Neural progenitor cell (in vitro differentiated cells): ENCODE data around the gene ZNF32. TPM values are rescaled to one million over a fixed set of nuclear protein-coding genes. Genes with fewer than 3 reads are reported as not detected.
A peak's percentile ranks its signal among the peaks of the same experiment; 100 is the strongest.

ENCODE experiments used
- DNase-seq: peaks from one replicate; pipeline ENCODE4 v3.0.0-alpha.2; 2016; ENCODE audit warnings: low spot score
- H2AFZ ChIP-seq: fragments of 200-600 bp; sonication (generic); replicated peaks from 2 replicates; pipeline ENCODE4 v1.6.1; 2016; ENCODE audit warnings: antibody characterized with exemption
- H3F3A ChIP-seq: fragments of 200-600 bp; sonication (generic); 2 replicates; pipeline ENCODE4 v1.6.1; 2016; ENCODE audit warnings: antibody characterized with exemption, low read depth
- H3K27ac ChIP-seq: fragments of 200-600 bp; sonication (generic); 2 replicates; pipeline ENCODE4 v1.5.1; 2016; ENCODE audit warnings: mild to moderate bottlenecking
- H3K27me3 ChIP-seq: fragments of 200-600 bp; sonication (generic); 2 replicates; pipeline ENCODE4 v1.6.1; 2016; ENCODE audit warnings: mild to moderate bottlenecking, moderate library complexity
- H3K36me3 ChIP-seq: fragments of 200-600 bp; sonication (generic); 2 replicates; pipeline ENCODE4 v1.5.1; 2016
- H3K4me1 ChIP-seq: fragments of 200-600 bp; sonication (generic); 2 replicates; pipeline ENCODE4 v1.6.1; 2016; ENCODE audit warnings: mixed run types
- H3K4me2 ChIP-seq: fragments of 200-600 bp; sonication (generic); 2 replicates; pipeline ENCODE4 v1.6.1; 2016
- H3K4me3 ChIP-seq: fragments of 200-600 bp; sonication (generic); 2 replicates; pipeline ENCODE4 v1.5.1; 2016
- H3K79me2 ChIP-seq: fragments of 200-600 bp; sonication (generic); 2 replicates; pipeline ENCODE4 v1.6.1; 2016; ENCODE audit warnings: low read depth
- H3K9ac ChIP-seq: fragments of 200-600 bp; sonication (generic); 2 replicates; pipeline ENCODE4 v1.6.1; 2016
- H3K9me3 ChIP-seq: fragments of 200-600 bp; sonication (generic); 2 replicates; pipeline ENCODE4 v1.5.1; 2016; ENCODE audit warnings: low read depth
- H4K20me1 ChIP-seq: fragments of 200-600 bp; sonication (generic); 2 replicates; pipeline ENCODE4 v1.6.1; 2016; ENCODE audit warnings: low read depth
- H3K27ac Mint-ChIP-seq: 3 replicates; pipeline ENCODE4 v1.8.0; 2021; ENCODE audit warnings: mixed read lengths
- H3K27me3 Mint-ChIP-seq: 2 replicates; pipeline ENCODE4 v1.8.0; 2022; ENCODE audit warnings: low read depth, mild to moderate bottlenecking, inconsistent platforms, moderate library complexity, mixed read lengths; ENCODE audit not compliant: insufficient read depth
- H3K36me3 Mint-ChIP-seq: 3 replicates; pipeline ENCODE4 v1.8.0; 2021; ENCODE audit warnings: mixed read lengths
- H3K4me1 Mint-ChIP-seq: 3 replicates; pipeline ENCODE4 v1.8.0; 2021; ENCODE audit warnings: mixed read lengths
- H3K4me3 Mint-ChIP-seq: 3 replicates; pipeline ENCODE4 v1.8.0; 2021; ENCODE audit warnings: mild to moderate bottlenecking, moderate library complexity, mixed read lengths
- H3K9me3 Mint-ChIP-seq: 3 replicates; pipeline ENCODE4 v1.8.0; 2020; ENCODE audit warnings: mixed read lengths
- EZH2 ChIP-seq: fragments of 200-600 bp; sonication (generic); IDR thresholded peaks from 2 replicates; pipeline ENCODE4 v1.6.1; 2017; ENCODE audit warnings: antibody characterized with exemption, mild to moderate bottlenecking, moderate library complexity
- EZH2phosphoT487 ChIP-seq: fragments of 200-600 bp; sonication (generic); IDR thresholded peaks from 2 replicates; pipeline ENCODE4 v1.6.1; 2017; ENCODE audit warnings: antibody characterized with exemption
- total RNA-seq: library from RNA; depleted of rRNA; stranded (reverse); fragments of >200 nt; gene quantifications from 2 replicates; pipeline ENCODE4 v1.2.3, GENCODE V29; 2015; ENCODE audit warnings: low replicate concordance
- TF ChIP-seq, protein P1 (sequence below): fragments of 200-600 bp; sonication (generic); IDR thresholded peaks from 2 replicates; pipeline ENCODE4 v1.5.1; 2017; ENCODE audit warnings: antibody characterized with exemption, mild to moderate bottlenecking

ZNF32 gene, protein sequence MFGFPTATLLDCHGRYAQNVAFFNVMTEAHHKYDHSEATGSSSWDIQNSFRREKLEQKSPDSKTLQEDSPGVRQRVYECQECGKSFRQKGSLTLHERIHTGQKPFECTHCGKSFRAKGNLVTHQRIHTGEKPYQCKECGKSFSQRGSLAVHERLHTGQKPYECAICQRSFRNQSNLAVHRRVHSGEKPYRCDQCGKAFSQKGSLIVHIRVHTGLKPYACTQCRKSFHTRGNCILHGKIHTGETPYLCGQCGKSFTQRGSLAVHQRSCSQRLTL
- total RNA-seq, result 40.8 and 50.7 TPM in 2 replicates

DNA sequence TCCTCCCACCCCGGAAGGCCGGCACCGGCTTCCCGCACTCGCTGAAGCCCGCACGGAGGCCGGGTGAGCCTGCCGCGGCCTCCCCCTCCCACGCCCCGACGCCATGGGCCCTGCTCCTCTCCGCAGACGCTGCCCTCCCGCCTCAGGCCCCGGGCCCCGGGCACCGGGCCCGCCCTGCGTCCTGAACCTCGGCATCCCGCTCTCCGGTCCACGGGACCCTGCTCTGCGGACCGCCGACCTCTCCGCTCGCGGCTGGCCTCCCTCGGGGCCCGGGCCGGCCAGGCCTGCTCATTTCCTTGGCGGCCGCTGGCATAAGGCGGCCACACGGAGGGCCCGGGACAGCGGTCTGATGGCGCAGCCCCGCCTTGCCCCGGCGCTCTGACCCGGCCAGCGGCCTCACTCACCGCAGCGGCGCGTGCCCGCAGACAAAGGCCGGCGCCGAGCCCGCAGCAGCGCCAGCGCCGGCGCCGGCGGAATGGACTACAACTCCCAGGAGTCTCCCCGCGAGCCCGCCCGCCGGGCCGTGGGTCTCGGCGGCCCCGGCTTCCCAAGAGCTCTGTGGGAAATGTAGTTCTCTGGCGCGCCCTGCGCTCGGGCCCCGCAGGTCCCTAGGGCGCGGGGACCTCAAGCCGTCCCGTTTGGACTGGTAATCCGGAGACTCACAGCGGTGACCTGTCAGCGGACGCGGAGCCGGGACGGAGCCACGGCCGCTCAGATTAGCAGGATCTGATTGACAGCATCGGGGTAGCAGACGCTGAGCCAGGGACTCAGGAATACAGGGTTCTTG, at the start of gene ZNF32:
ZNF32 (minus strand) TSS at position 484 of the 787 bp plus-strand sequence. CDS start 2,748 bp downstream, outside the sequence.
- peaks cover 39% of the 10 kb centered on the region for H3K36me3 ChIP-seq
- H3K27me3 ChIP-seq, result peaks cover 18% of the 10 kb centered on the region
- peaks cover 47% of the 10 kb centered on the region for H3K9me3 Mint-ChIP-seq
- peaks cover 43% of the 10 kb centered on the region for H3K36me3 Mint-ChIP-seq
- peaks cover 3% of the 10 kb centered on the region for H3K27me3 Mint-ChIP-seq
- H4K20me1 ChIP-seq, result no peaks in the 10 kb centered on the region
- DNase-seq, result peak; percentile 96
- no peaks in the 10 kb centered on the region for H3K79me2 ChIP-seq
- H3F3A ChIP-seq, result peaks cover 10% of the 10 kb centered on the region
- H3K9me3 ChIP-seq, result peaks cover 36% of the 10 kb centered on the region
- H3K9ac ChIP-seq, result peak within 1 kb of the TSS; percentile 52
- peak within 1 kb of the TSS; percentile 77 for H3K4me2 ChIP-seq
- peak; percentile 38 for TF ChIP-seq EZH2
- TF ChIP-seq, protein P1, sequence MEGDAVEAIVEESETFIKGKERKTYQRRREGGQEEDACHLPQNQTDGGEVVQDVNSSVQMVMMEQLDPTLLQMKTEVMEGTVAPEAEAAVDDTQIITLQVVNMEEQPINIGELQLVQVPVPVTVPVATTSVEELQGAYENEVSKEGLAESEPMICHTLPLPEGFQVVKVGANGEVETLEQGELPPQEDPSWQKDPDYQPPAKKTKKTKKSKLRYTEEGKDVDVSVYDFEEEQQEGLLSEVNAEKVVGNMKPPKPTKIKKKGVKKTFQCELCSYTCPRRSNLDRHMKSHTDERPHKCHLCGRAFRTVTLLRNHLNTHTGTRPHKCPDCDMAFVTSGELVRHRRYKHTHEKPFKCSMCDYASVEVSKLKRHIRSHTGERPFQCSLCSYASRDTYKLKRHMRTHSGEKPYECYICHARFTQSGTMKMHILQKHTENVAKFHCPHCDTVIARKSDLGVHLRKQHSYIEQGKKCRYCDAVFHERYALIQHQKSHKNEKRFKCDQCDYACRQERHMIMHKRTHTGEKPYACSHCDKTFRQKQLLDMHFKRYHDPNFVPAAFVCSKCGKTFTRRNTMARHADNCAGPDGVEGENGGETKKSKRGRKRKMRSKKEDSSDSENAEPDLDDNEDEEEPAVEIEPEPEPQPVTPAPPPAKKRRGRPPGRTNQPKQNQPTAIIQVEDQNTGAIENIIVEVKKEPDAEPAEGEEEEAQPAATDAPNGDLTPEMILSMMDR, result no peak
- peaks cover 12% of the 10 kb centered on the region for H3K4me1 Mint-ChIP-seq
- peak within 1 kb of the TSS; percentile 75 for H2AFZ ChIP-seq
- H3K27ac Mint-ChIP-seq, result peak within 1 kb of the TSS; percentile 89
- H3K4me1 ChIP-seq, result no peaks in the 10 kb centered on the region
- H3K4me3 ChIP-seq, result peak within 1 kb of the TSS; percentile 58
- no peak within 1 kb of the TSS for H3K27ac ChIP-seq
- H3K4me3 Mint-ChIP-seq, result peak within 1 kb of the TSS; percentile 91

DNA sequence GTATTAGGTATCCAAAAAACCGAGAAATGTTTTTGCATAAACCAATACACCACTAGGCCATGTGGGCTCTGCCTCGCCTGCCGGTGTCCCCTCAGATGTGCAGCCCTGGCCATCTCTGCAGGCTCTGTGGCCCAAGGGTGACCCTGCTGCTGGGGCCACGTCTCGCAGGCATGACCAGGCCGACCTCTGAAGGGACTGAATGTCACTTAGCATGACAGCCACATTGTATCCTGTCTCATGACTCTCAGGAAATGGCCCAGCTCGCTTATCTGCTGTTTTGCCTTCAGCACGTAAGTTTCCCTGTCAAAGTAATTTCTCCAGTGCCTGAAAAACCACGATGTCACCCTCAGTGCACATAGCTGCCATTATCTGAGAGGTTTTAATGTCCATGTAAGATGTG, 49.5 kb upstream of the ZNF32 start:
- DNase-seq, result no peak
- Mint-ChIP-seq H3K36me3 (no peaks in the 10 kb centered on the region), H3K4me1 (peaks cover 5% of the 10 kb centered on the region), H3K9me3 (peaks cover 2% of the 10 kb centered on the region), H3K27ac (no peak overlapping the region), H3K27me3 (peaks cover 6% of the 10 kb centered on the region), H3K4me3 (no peak overlapping the region)
- Histone ChIP-seq H3K9me3 (no peaks in the 10 kb centered on the region), H3K4me2 (no peak overlapping the region), H3K36me3 (no peaks in the 10 kb centered on the region), H3K27ac (no peak overlapping the region), H3K79me2 (no peaks in the 10 kb centered on the region), H3K4me1 (no peaks in the 10 kb centered on the region), H2AFZ (no peak overlapping the region), H4K20me1 (no peaks in the 10 kb centered on the region), H3K4me3 (no peak overlapping the region), H3F3A (no peaks in the 10 kb centered on the region), H3K27me3 (no peaks in the 10 kb centered on the region), H3K9ac (no peak overlapping the region)
- TF ChIP-seq, protein P1, result no peak
- no peak for TF ChIP-seq EZH2phosphoT487
- TF ChIP-seq EZH2, result no peak

DNA sequence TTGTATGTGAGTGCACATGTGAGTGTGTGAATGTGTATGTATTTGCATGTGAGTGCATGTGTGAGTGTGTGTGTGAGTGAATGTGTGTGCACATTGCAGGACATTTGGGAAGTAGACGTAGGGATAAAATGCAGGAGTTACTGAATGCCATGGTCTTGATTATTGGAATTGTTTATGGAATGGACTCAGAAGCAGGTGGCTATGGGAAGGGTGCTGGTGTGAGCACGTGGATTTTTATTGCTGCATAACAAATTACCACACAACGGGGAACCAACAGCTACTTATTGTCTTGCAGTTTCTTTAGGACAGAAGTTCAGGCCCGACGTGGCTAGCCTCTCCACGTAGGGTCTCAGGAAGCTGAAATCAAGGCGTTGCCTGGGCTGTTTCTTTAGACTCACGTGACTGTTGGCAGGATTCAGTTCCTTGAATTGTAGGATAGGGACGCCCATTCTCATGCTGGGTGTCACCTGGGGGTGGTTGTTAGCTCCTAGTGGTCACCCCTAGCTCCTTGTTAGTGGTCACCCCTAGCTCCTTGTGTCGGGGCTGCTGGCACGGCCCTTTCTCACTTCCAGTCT, 48.3 kb upstream of the ZNF32 start:
- Histone ChIP-seq H3K4me1 (no peaks in the 10 kb centered on the region), H3K9me3 (no peaks in the 10 kb centered on the region), H3K27me3 (peaks cover 6% of the 10 kb centered on the region), H3F3A (no peaks in the 10 kb centered on the region), H3K36me3 (no peaks in the 10 kb centered on the region), H4K20me1 (no peaks in the 10 kb centered on the region), H2AFZ (no peak overlapping the region), H3K79me2 (no peaks in the 10 kb centered on the region), H3K4me2 (no peak overlapping the region), H3K9ac (no peak overlapping the region), H3K27ac (no peak overlapping the region), H3K4me3 (no peak overlapping the region)
- peaks cover 2% of the 10 kb centered on the region for H3K9me3 Mint-ChIP-seq
- no peak for DNase-seq
- H3K4me1 Mint-ChIP-seq, result peaks cover 5% of the 10 kb centered on the region
- no peak overlapping the region for H3K27ac Mint-ChIP-seq
- no peak for TF ChIP-seq EZH2
- H3K36me3 Mint-ChIP-seq, result no peaks in the 10 kb centered on the region
- no peak overlapping the region for H3K4me3 Mint-ChIP-seq
- peaks cover 6% of the 10 kb centered on the region for H3K27me3 Mint-ChIP-seq
